GM18507 (cell line): Measurements from ENCODE around the gene NCOR1.
"Not testable (repeated sequence)": the region's sequence is repeated elsewhere in the genome, so short reads cannot be mapped to it uniquely, and the experiment has no call there.

Source experiments
- DNase-seq: peaks from one replicate; pipeline ENCODE4 v3.0.0; 2011; ENCODE audit warnings: low read depth; ENCODE audit not compliant: insufficient read length; ENCODE audit errors: extremely low spot score
- FAIRE-seq: peaks from 2 replicates; lab custom pipeline; 2011; peaks lifted over from hg19 to GRCh38; lab: Jason Lieb, UNC

Gene NCOR1

DNA sequence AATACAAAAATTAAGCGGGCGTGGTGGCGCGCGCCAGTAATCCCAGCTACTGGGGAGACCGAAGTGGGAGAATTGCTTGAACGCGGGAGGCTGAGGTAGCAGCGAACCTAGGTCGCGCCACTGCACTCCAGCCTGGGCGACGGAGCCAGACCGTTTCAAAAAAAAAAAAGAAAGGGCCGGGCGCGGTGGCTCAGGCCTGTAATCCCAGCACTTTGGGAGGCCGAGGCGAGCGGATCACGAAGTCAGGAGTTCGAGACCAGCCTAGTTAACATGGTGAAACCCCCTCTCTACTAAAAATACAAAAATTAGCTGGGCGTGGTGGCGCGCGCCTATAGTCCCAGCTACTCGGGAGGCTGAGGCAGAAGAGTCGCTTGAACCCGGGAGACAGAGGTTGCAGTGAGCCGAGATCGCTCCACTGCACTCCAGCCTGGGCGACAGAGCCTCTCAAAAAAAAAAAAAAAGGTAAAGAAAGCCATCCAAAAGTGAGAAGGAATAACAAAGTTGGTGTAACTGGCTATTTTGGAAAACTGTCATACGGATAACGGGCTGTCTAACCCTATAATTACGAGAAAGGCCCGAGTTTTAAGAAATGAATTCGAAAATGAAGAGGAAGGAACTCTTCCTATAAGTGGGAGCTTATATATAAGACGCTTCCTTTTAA, 1.1 kb upstream of the NCOR1 start:
- not testable (repeated sequence) for DNase-seq, FAIRE-seq

DNA sequence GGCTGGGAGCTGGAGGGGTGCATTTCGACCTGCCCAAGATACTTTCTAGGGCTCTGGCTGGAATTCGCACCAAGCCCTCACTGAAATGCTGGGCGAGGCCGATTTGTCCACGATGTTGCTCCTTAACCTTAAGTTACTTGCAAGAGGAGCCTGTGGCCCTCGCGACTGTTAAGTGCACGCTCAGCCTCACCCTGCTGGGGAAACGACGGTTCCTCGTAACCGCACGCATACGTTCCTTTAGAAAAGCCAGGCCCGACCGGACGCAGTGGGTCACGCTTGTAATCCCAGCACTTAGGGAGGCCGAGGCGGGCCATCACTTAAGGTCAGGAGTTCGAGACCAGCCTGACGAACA, 607 bp upstream of the NCOR1 start:
- peak; percentile 78 for FAIRE-seq
- DNase-seq = no peak

- DNase-seq (no peak), FAIRE-seq (no peak)
Measured at GRCh38 chr17:16215002-16215272, 397 bp downstream of the NCOR1 start.

- DNase-seq = peak; percentile 4
- FAIRE-seq = peak; percentile 41
Measured at GRCh38 chr17:16214190-16215001, 938 bp downstream of the NCOR1 start.

DNA sequence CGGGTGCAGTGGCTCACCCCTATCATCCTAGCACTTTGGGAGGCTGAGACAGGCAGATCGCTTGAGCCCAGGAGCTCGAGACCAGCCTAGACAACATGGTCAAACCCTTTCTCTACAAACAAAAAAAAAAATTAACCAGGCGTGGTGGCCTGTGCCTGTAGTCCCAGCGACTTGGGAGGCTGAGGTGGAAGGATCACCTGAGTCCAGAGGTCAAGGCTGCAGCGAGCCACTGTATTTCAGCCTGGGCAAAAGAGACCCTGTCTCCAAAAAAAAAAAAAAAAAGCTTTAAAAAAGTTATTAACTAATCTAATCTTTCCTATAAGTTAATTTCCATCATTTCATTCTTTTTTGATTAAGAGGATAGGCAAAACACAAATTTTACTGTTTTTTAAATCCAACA, 2.5 kb downstream of the NCOR1 start:
- DNase-seq (no peak), FAIRE-seq (no peak)

GRCh38 chr17:16211590-16211989, 3.7 kb downstream of the NCOR1 start:
- DNase-seq (no peak), FAIRE-seq (no peak)

DNA sequence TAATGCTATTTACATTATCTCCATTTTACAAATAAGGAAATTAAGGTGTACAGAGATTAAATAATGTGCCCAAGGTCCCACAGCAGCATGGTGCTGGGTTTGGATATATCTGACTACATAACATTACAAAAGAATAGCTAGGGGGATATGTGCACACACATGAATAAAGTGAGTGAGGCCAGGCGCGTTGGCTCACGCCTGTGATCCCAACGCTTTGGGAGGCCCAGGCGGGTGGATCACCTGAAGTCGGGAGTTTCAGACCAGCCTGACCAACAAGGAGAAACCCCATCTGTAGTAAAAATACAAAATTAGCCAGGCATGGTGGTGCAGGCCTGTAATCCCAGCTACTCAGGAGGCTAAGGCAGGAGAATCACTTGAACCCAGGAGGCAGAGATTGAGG, 10.6 kb downstream of the NCOR1 start:
- DNase-seq, FAIRE-seq: not testable (repeated sequence)

- FAIRE-seq = peak; percentile 35
- not testable (repeated sequence) for DNase-seq
Measured at GRCh38 chr17:16202554-16203500, 12.5 kb downstream of the NCOR1 start.

DNA sequence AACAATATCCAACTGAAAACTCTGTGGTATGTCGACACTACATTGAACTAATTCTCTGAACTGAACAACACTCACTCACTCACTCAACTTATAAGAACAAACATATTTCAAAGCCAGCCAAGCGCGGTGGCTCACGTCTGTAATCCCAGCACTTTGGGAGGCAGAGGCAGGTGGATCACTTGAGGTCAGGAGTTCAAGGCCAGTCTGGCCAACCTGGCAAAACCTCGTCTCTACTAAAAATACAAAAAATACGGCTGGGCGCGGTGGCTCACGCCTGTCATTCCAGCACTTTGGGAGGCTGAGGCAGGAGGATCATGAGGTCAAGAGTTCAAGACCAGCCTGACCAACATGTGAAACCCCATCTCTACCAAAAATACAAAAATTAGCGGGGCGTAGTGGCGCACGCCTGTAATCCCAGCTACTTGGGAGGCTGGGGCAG, 13.6 kb downstream of the NCOR1 start:
- not testable (repeated sequence) for FAIRE-seq, DNase-seq

GRCh38 chr17:16199093-16199492, 16.2 kb downstream of the NCOR1 start:
- no peak for FAIRE-seq
- no peak for DNase-seq

GRCh38 chr17:16197276-16197675, 18.1 kb downstream of the NCOR1 start:
- DNase-seq (no peak), FAIRE-seq (no peak)

DNA sequence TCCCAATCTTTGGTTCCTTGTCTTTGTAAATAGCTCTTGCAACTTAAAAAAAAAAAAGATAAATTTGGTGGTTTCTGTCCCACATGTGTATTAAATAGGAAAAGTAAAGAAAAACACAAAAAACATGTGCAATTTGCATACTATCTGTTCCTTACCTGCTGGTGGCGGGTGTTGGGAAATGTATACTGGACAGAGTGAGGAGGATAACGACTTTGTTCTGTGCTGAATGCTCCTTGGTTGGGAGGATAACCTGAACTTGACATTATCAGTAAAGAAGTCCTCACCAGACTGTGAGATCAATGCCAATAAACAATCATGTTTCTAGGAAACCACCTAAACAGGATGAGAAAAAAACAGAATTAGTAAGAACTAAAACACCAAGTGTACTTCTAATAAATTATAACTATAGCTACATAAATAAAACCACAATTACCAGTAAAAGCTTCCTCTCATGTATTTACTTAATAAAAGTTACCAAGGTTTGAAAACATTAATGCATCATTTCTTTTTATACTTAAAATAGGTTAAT, 21.0 kb downstream of the NCOR1 start:
- not testable (repeated sequence) for DNase-seq, FAIRE-seq

DNA sequence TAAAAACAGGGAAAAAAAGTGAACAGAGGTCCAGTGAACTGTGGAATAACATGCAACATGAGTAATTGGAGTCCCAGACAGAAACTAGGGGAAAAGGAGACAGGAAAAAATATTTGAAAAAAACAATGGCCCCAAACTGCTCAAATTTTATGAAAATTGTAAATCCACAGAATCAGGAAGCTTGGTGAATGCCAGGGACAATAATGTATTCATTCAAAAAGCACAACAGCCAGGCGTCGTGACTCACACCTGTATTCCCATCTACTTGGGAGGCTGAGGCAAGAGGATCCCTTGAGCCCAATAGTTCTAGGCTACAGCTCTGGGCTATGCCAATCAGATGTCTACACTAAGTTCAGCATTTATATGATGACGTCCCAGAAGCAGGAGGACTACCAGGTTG, 23.7 kb downstream of the NCOR1 start:
- FAIRE-seq = no peak
- DNase-seq = no peak

DNA sequence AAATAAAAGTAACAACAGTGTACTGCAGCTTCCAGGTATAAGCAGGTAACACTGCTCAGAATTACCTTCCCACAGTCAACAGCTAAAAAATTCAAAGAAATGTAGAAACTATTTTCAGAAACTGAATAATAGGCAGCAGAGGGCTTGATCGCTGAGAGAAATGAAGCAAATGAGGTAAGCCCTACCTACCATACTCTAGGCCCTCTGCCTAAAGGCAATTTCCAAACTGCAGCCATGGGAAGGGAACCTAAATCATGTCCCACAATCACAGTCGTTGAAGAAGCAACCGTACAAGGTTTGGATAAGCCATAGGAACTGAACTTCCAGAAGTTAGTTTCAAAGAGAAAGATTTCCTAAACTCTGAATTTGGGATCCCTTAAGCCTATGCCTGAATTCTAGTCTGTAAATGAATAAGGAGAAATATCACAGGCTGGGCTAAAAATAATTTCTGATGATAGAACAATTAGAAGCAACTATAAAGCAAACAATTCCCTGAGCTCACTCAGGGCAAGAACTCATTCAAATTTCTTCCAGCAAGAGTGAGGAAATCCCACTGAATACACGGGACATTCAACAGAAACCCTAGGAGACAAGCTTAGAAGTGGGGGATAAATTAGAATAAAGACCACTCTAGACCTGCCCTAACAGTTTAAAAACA, 24.5 kb downstream of the NCOR1 start:
- FAIRE-seq = no peak

DNA sequence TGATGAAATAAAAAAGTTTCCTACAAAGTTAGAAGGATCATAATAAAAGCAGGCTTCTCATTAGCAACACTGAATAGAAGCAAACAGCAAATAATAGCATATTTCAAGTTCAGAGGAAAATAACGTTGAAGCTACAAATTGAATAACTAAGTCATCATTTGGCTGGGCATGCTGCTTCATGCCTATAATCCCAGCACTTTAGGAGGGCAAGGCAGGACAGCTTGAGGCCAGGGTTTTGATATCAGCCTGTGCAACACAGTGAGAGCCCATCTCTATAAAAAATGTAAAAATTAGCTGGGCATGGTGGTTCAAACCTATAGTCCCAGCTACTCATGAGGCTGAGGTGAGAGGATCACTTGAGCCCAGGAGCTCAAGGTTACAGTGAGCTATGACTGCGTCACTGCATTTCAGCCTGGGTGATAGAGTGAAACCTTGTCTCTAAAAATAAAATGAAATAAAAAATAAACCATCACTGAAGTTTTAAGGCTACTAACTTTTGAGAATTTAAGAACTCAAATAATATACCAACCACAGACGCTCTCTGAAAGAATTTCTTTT, 25.5 kb downstream of the NCOR1 start:
- FAIRE-seq = no peak
- no peak for DNase-seq

More for the DNA sequence above, 24.5 kb downstream of the NCOR1 start:
- no peak for DNase-seq

DNA sequence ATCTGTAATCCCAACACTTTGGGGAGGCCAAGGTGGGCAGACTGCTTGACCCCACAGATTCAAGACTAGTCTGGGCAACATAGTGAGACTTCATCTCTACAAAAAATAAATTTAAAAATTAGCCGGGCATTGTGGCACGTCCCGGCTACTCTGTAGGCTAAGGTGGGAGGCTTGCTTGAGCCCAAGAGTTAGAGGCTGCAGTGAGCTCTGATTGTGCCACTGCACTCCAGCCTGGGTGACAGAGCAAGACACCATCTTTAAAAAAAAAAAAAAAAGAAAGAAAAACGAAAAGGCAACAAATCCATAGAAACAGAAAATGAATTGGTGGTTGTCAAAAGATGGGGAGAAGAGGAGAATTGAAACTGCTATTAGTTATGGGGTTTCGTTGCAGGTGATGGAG, 27.7 kb downstream of the NCOR1 start:
- FAIRE-seq (no peak), DNase-seq (no peak)

DNA sequence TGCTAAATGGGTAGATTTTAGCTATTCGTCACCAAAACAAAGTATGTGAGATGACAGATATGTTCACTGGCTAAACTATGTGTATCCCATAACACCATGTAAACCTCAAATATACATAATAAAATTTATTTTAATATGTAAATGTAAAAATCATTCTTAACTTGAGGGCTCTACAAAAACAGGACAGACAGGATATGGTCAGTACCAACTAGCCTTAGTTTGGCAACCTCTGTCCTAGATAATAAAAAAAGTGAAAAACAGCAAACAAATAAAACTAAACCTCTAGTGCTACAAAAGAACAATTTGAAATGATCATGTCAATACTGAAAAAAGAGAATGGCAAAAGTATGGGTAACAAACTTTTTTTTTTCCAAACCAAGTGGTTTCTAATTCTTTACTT, 33.8 kb downstream of the NCOR1 start:
- FAIRE-seq (no peak), DNase-seq (no peak)

DNA sequence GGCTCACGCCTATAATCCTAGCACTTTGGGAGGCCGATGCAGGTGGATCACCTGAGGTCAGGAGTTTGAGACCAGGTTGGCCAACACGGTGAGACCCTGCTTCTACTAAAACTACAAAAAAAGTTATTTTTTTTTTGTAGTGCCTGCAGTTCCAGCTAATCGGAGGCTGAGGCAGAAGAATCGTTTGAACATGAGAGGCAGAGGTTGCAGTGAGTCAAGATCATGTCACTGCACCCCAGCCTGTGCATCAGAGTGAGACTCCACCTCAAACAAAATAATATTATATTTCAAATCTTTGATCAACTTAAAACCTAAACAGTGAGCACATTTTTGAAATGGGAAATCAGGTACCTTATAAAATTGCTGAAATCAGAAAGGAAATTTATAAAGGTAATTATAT, 36.5 kb downstream of the NCOR1 start:
- DNase-seq = no peak
- no peak for FAIRE-seq

GRCh38 chr17:16171613-16172012, 43.7 kb downstream of the NCOR1 start:
- DNase-seq (no peak), FAIRE-seq (no peak)
